ENCODE results near the gene UCP2. TPM values are rescaled to one million over a fixed set of nuclear protein-coding genes. Genes with fewer than 3 reads are reported as not detected.

UCP2 gene
- 243 TPM for total RNA-seq

- peak in 2 of 3 donors; percentile 62 to 81 for DNase-seq (ENCODE audit: low read depth in 2 of 3, low spot score in 2 of 3)
Measured at GRCh38 chr11:73982595-73982989, at the start of gene UCP2. Gene UCP2 (minus strand): TSS chr11:73982843. CDS start chr11:73978378, 4,465 bp downstream.

- no peak for DNase-seq (ENCODE audit: low read depth in 2 of 3, low spot score in 2 of 3)
Measured at GRCh38 chr11:74030723-74031676, 48.4 kb upstream of the UCP2 start.

- no peak for DNase-seq (ENCODE audit: low read depth in 2 of 3, low spot score in 2 of 3)
Measured at GRCh38 chr11:74025467-74026166, 43.0 kb upstream of the UCP2 start.

GRCh38 chr11:74024261-74025029, 41.8 kb upstream of the UCP2 start:
- no peak for DNase-seq (ENCODE audit: low read depth in 2 of 3, low spot score in 2 of 3)

- DNase-seq (ENCODE audit: low read depth in 2 of 3, low spot score in 2 of 3), result no peak
Measured at GRCh38 chr11:74023276-74023675, 40.6 kb upstream of the UCP2 start.

- no peak for DNase-seq (ENCODE audit: low read depth in 2 of 3, low spot score in 2 of 3)
Measured at GRCh38 chr11:74022546-74022945, 39.9 kb upstream of the UCP2 start.

GRCh38 chr11:74021998-74022397, 39.4 kb upstream of the UCP2 start:
- DNase-seq (ENCODE audit: low read depth in 2 of 3, low spot score in 2 of 3), result no peak

- DNase-seq (ENCODE audit: low read depth in 2 of 3, low spot score in 2 of 3), result peak in 1 of 3 donors; percentile 25
Measured at GRCh38 chr11:74020539-74020938, 37.9 kb upstream of the UCP2 start.

- peak in 1 of 3 donors; percentile 14 for DNase-seq (ENCODE audit: low read depth in 2 of 3, low spot score in 2 of 3)
Measured at GRCh38 chr11:74019860-74020259, 37.2 kb upstream of the UCP2 start.

GRCh38 chr11:74019104-74019738, 36.6 kb upstream of the UCP2 start:
- DNase-seq (ENCODE audit: low read depth in 2 of 3, low spot score in 2 of 3), result no peak

- peak in 1 of 3 donors; percentile 36 for DNase-seq (ENCODE audit: low read depth in 2 of 3, low spot score in 2 of 3)
Measured at GRCh38 chr11:74018331-74019005, 35.8 kb upstream of the UCP2 start.

GRCh38 chr11:74017631-74018030, 35.0 kb upstream of the UCP2 start:
- DNase-seq (ENCODE audit: low read depth in 2 of 3, low spot score in 2 of 3), result no peak

GRCh38 chr11:74015919-74016684, 33.5 kb upstream of the UCP2 start:
- no peak for DNase-seq (ENCODE audit: low read depth in 2 of 3, low spot score in 2 of 3)

GRCh38 chr11:74014880-74015279, 32.2 kb upstream of the UCP2 start:
- DNase-seq (ENCODE audit: low read depth in 2 of 3, low spot score in 2 of 3), result peak in 1 of 3 donors; percentile 62

- DNase-seq (ENCODE audit: low read depth in 2 of 3, low spot score in 2 of 3), result no peak
Measured at GRCh38 chr11:74013141-74013540, 30.5 kb upstream of the UCP2 start.

GRCh38 chr11:74012074-74012809, 29.6 kb upstream of the UCP2 start:
- no peak for DNase-seq (ENCODE audit: low read depth in 2 of 3, low spot score in 2 of 3)

GRCh38 chr11:74011360-74012073, 28.9 kb upstream of the UCP2 start:
- DNase-seq (ENCODE audit: low read depth in 2 of 3, low spot score in 2 of 3), result peak; percentile 41 to 79 (median 63)

Measured in hematopoietic multipotent progenitor cell (in vitro differentiated cells).